ENCODE data around the gene GPC5.

Gene GPC5

DNA sequence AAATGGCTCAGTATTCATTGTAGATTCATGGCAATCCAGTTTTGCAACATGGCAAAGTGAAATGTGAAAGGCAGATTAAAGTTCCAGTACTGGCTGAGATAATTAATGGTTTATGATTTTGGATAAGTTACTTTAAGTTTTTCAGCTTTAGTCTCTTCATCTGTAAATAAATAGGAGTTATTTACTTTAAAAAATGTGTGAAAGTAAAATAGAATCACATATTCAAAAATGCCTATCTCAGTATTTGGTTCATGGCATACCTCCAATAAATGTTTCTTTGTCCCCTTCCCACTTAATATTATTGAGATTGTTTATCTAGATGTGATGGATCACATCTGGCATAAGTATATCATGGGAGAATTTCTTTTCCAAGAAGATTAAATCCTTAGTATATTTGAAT, 426.0 kb downstream of the GPC5 start:
- TF ChIP-seq, protein P1, sequence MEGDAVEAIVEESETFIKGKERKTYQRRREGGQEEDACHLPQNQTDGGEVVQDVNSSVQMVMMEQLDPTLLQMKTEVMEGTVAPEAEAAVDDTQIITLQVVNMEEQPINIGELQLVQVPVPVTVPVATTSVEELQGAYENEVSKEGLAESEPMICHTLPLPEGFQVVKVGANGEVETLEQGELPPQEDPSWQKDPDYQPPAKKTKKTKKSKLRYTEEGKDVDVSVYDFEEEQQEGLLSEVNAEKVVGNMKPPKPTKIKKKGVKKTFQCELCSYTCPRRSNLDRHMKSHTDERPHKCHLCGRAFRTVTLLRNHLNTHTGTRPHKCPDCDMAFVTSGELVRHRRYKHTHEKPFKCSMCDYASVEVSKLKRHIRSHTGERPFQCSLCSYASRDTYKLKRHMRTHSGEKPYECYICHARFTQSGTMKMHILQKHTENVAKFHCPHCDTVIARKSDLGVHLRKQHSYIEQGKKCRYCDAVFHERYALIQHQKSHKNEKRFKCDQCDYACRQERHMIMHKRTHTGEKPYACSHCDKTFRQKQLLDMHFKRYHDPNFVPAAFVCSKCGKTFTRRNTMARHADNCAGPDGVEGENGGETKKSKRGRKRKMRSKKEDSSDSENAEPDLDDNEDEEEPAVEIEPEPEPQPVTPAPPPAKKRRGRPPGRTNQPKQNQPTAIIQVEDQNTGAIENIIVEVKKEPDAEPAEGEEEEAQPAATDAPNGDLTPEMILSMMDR (IDR thresholded peaks at IDR 0.05): no peak
- H3K4me3 ChIP-seq: no peak overlapping the region
- DNase-seq (ENCODE audit: low spot score): no peak
- H3K27ac ChIP-seq: no peak overlapping the region

DNA sequence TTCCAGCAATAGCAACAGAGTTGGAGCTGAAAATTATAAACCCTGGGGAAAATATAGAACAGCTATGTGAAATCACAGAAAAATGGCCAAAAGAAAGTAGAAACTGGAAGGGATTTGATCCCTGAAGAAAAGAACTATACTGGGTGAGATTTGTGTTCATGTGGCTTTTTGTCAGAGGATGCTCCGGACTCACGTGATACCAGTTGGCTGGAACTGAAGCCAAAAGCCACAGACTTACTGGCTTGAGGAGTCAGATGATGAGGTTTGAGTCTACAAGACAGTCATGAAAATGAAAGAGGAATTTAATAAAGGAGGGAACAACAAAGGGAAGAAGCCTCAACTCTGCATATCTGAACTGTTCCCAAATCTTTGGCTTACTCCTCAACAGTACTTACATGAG, 427.1 kb downstream of the GPC5 start:
- no peak for DNase-seq (ENCODE audit: low spot score)

DNA sequence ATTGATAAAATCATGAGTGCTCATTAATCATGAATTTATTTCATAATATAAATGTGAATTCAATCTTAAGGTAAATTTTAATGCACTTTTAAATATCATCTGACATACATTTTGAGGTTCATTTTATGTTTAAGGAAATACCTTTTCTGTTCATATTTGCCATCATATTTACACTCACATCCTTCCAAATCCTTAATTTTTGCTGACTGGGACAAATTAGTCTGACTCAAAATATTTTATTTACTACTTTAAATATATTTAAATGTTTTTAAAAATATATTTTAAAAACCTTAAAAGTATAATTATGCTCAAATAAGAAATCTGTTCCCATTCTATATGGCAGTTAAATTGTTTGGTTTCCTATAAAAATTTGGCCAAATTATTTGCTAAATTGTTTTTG, 438.1 kb downstream of the GPC5 start:
- Histone ChIP-seq H3K27ac (no peak overlapping the region), H3K4me3 (no peak overlapping the region)
- TF ChIP-seq, protein P1 (IDR thresholded peaks at IDR 0.05): no peak
- no peak for DNase-seq (ENCODE audit: low spot score)

More for the DNA sequence above, 427.1 kb downstream of the GPC5 start:
- Histone ChIP-seq H3K27ac (no peak overlapping the region), H3K4me3 (no peak overlapping the region)
- TF ChIP-seq, protein P1 (IDR thresholded peaks at IDR 0.05): no peak

DNA sequence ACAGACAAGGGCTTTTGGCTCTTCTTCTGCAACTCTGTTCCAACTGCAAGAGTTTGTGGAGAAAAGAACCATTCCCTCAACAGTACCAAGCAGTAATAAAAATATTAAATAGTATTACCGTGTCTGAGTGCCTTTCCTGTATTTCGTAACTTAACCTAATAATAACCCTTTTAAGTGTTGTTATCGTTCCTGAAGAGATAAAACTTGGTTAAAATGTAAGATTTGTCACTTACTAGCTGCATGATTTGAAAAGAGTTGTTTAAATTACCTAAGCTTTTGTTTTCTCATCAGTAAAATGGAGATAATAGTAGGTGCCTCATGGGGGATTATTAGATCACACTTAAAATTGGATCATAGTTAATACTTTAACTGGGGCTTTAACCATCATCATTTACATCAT, 447.2 kb downstream of the GPC5 start:
- TF ChIP-seq, protein P1 (IDR thresholded peaks at IDR 0.05): no peak
- Histone ChIP-seq H3K27ac (no peak overlapping the region), H3K4me3 (no peak overlapping the region)
- no peak for DNase-seq (ENCODE audit: low spot score)

DNA sequence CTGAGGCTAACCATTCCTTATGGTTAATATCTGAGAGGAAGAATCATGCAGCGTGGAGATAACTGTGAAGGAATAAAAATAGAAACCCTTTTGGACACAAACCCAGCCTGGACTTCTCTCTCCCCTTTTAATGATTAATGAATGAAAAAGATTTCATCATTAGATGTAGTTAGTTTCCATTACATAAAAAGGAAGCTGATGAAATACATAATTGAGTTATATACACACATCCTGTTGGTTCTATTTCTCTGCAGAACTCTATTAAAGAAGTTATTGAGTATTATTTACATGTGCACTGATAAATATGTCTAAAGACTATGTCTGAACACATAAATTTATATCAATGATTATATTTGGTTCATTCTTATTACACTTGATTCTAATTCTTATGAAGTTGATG, 465.3 kb downstream of the GPC5 start:
- H3K27ac ChIP-seq: no peak overlapping the region
- no peak overlapping the region for H3K4me3 ChIP-seq
- DNase-seq (ENCODE audit: low spot score): no peak
- TF ChIP-seq, protein P1 (IDR thresholded peaks at IDR 0.05): no peak

DNA sequence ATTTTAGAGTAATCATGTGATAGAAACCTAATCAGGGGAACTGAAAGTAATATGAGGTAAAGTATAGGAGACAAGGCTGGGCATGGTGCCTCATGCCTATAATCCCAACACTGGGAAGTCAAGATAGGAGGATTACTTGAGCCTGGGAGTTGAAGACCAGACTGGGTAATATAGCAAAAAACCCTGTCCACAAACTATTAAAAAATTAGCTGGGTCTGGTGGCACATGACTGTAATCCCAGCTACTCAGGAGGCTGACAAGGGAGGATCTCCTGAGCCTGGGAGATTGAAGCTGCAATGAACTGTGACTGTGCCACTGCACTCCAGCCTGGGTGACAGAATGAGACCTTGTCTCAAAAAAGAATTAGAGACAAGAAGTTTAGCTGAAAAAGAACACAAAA, 469.9 kb downstream of the GPC5 start:
- no peak for DNase-seq (ENCODE audit: low spot score)
- H3K4me3 ChIP-seq: no peak overlapping the region
- H3K27ac ChIP-seq: no peak overlapping the region
- TF ChIP-seq, protein P1 (IDR thresholded peaks at IDR 0.05): no peak

DNA sequence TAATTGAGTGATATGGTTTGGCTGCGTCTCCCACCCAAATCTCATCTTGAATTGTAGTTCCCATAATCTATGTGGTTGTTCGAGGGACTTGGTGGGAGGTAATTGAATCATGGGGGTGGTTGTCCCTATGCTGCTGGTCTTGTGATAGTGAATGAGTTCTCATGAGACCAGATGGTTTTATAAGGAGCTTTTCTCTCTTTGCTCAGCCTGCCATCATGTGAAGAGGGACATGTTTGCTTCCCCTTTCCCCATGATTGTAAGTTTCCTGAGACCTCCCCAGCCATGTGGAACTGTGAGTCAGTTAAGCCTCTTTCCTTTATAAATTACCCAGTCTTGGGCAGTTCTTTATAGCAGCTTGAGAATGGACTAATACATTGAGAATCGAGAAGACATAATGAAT, 480.1 kb downstream of the GPC5 start:
- TF ChIP-seq, protein P1 (IDR thresholded peaks at IDR 0.05): no peak
- no peak for DNase-seq (ENCODE audit: low spot score)
- H3K4me3 ChIP-seq: no peak overlapping the region
- no peak overlapping the region for H3K27ac ChIP-seq
